ENCODE results near the gene OGFOD3.
A peak's percentile ranks its signal among the peaks of the same experiment; 100 is the strongest.

The OGFOD3 gene

GRCh38 chr17:82450357-82451106, 32.1 kb upstream of the OGFOD3 start, which contains the start of gene CYBC1:
Gene CYBC1 (minus strand): TSS chr17:82450752. CDS start chr17:82449254, 1,498 bp downstream.
- H3K9ac ChIP-seq (ENCODE audit: low read length): peak within 1 kb of the TSS; percentile 99
- 0 out of 2 replicates have a peak, but pooled peaks cover 4% of the 10 kb centered on the region for H3K36me3 ChIP-seq (ENCODE audit: low read length)
- no peaks in the 10 kb centered on the region for H3K9me2 ChIP-seq (replicated peaks; ENCODE audit: insufficient read depth, low read length)
- peaks cover 16% of the 10 kb centered on the region for H3F3A ChIP-seq (ENCODE audit: insufficient read depth)
- no peaks in the 10 kb centered on the region for H4K20me1 ChIP-seq (ENCODE audit: low read depth, low read length)
- peak within 1 kb of the TSS; percentile 95 for H3K4me3 ChIP-seq (ENCODE audit: insufficient read depth, low read length, poor library complexity, severe bottlenecking)
- peak within 1 kb of the TSS; percentile 99 for H3K27ac ChIP-seq (ENCODE audit: low read depth, low read length)
- TF ChIP-seq EZH2phosphoT487 (conservative IDR thresholded peaks at IDR 0.05; ENCODE audit: low read length) (no peak), CTCF (IDR thresholded peaks at IDR 0.05; ENCODE audit: insufficient read depth, low read length, poor library complexity, severe bottlenecking) (no peak)
- peaks cover 20% of the 10 kb centered on the region for H3K79me2 ChIP-seq (ENCODE audit: insufficient read depth, low read length)
- no peak within 1 kb of the TSS for H2AFZ ChIP-seq (ENCODE audit: low read depth, low read length, severe bottlenecking)
- H3K4me2 ChIP-seq (ENCODE audit: low read depth, low read length, poor library complexity, severe bottlenecking): peak within 1 kb of the TSS; percentile 91
- no peaks in the 10 kb centered on the region for H3K27me3 ChIP-seq (ENCODE audit: low read length)
- no peaks in the 10 kb centered on the region for H3K9me3 ChIP-seq (ENCODE audit: insufficient read depth, low read length)

- Histone ChIP-seq H3K27me3 (ENCODE audit: low read length) (no peaks in the 10 kb centered on the region), H3K27ac (ENCODE audit: low read depth, low read length) (peak overlapping the region; percentile 99), H3K4me2 (ENCODE audit: low read depth, low read length, poor library complexity, severe bottlenecking) (peak overlapping the region; percentile 73), H2AFZ (ENCODE audit: low read depth, low read length, severe bottlenecking) (no peak overlapping the region), H3K36me3 (ENCODE audit: low read length) (0 out of 2 replicates have a peak, but pooled peaks cover 4% of the 10 kb centered on the region), H3K9me3 (ENCODE audit: insufficient read depth, low read length) (no peaks in the 10 kb centered on the region), H3F3A (ENCODE audit: insufficient read depth) (peaks cover 16% of the 10 kb centered on the region), H3K79me2 (ENCODE audit: insufficient read depth, low read length) (peaks cover 20% of the 10 kb centered on the region), H3K9me2 (replicated peaks; ENCODE audit: insufficient read depth, low read length) (no peaks in the 10 kb centered on the region), H3K4me3 (ENCODE audit: insufficient read depth, low read length, poor library complexity, severe bottlenecking) (peak overlapping the region; percentile 95), H4K20me1 (ENCODE audit: low read depth, low read length) (no peaks in the 10 kb centered on the region), H3K9ac (ENCODE audit: low read length) (peak overlapping the region; percentile 99)
- TF ChIP-seq CTCF (IDR thresholded peaks at IDR 0.05; ENCODE audit: insufficient read depth, low read length, poor library complexity, severe bottlenecking) (no peak), EZH2phosphoT487 (conservative IDR thresholded peaks at IDR 0.05; ENCODE audit: low read length) (no peak)
Observed at GRCh38 chr17:82449883-82450356, 31.5 kb upstream of the OGFOD3 start.

- Histone ChIP-seq H3K27ac (ENCODE audit: low read depth, low read length) (peak overlapping the region; percentile 99), H2AFZ (ENCODE audit: low read depth, low read length, severe bottlenecking) (no peak overlapping the region), H3K4me3 (ENCODE audit: insufficient read depth, low read length, poor library complexity, severe bottlenecking) (peak overlapping the region; percentile 95), H3F3A (ENCODE audit: insufficient read depth) (peaks cover 16% of the 10 kb centered on the region), H4K20me1 (ENCODE audit: low read depth, low read length) (no peaks in the 10 kb centered on the region), H3K9me2 (replicated peaks; ENCODE audit: insufficient read depth, low read length) (no peaks in the 10 kb centered on the region), H3K27me3 (ENCODE audit: low read length) (no peaks in the 10 kb centered on the region), H3K36me3 (ENCODE audit: low read length) (0 out of 2 replicates have a peak, but pooled peaks cover 4% of the 10 kb centered on the region), H3K4me2 (ENCODE audit: low read depth, low read length, poor library complexity, severe bottlenecking) (peak overlapping the region; percentile 73), H3K79me2 (ENCODE audit: insufficient read depth, low read length) (peaks cover 20% of the 10 kb centered on the region), H3K9me3 (ENCODE audit: insufficient read depth, low read length) (no peaks in the 10 kb centered on the region), H3K9ac (ENCODE audit: low read length) (peak overlapping the region; percentile 99)
- TF ChIP-seq CTCF (IDR thresholded peaks at IDR 0.05; ENCODE audit: insufficient read depth, low read length, poor library complexity, severe bottlenecking) (no peak), EZH2phosphoT487 (conservative IDR thresholded peaks at IDR 0.05; ENCODE audit: low read length) (no peak)
Observed at GRCh38 chr17:82449131-82449882, 30.9 kb upstream of the OGFOD3 start.

Measured in SU-DHL-6 (cell line).